GM21786 (cell line): ENCODE results near the gene ANKRD2.
"Not testable (repeated sequence)": the region's sequence is repeated elsewhere in the genome, so short reads cannot be mapped to it uniquely, and the experiment has no call there.

Experiments used
- ATAC-seq: cut with Tn5 transposase; IDR thresholded peaks from one replicate; pipeline ENCODE4 v1.9.1; 2021; ENCODE audit not compliant: unreplicated experiment

The ANKRD2 gene, protein sequence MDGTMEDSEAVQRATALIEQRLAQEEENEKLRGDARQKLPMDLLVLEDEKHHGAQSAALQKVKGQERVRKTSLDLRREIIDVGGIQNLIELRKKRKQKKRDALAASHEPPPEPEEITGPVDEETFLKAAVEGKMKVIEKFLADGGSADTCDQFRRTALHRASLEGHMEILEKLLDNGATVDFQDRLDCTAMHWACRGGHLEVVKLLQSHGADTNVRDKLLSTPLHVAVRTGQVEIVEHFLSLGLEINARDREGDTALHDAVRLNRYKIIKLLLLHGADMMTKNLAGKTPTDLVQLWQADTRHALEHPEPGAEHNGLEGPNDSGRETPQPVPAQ

GRCh38 chr10:97572214-97572989 lies at the start of gene ANKRD2:
TSS of gene ANKRD2 (plus strand) at chr10:97572779. CDS start at chr10:97572789, 10 bp downstream.
- no peak for ATAC-seq

- no peak for ATAC-seq
These were observed 49.6 kb upstream of the ANKRD2 start for GRCh38 chr10:97522937-97523336.

GRCh38 chr10:97525086-97525485 lies 47.5 kb upstream of the ANKRD2 start:
- no peak for ATAC-seq

- ATAC-seq, result no peak
These were observed 46.9 kb upstream of the ANKRD2 start for GRCh38 chr10:97525683-97526110.

GRCh38 chr10:97528876-97529275 lies 43.7 kb upstream of the ANKRD2 start:
- ATAC-seq, result not testable (repeated sequence)

DNA sequence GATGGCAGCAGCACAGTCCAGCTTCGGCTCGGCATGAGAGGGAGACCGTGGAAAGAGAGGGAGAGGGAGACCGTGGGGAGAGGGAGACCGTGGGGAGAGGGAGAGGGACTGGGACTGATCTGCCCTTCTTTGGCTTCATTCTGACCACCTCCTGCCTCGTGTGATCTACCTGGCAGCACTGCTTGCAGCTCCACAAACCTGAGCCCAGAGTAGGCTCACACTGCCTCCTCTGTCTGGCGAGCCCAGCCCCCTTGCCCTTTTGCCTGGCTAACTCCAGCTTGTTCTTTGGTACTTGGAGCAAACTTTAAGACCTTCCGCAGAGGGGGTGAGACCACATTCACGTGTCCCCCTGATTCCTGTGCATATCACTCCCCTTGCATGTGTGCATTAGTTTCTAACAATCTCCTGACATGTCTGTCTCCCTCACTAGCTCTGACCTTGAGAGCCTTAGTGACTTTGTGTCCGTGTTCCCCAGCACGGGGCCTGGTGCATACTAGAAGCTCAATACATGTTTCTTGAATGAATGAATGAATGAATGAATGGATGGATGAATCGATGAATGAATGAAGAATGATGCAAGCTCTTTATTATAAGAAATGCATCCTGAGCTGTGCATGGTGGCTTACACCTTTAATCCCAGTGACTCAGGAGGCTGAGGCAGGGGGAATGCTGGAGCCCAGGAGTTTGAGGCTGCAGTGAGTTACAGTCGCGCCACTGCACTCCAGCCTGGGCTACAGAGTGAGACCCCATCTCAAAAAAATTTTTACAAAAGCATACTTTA lies 42.7 kb upstream of the ANKRD2 start:
- ATAC-seq, result no peak

- no peak for ATAC-seq
These were observed 41.1 kb upstream of the ANKRD2 start for GRCh38 chr10:97531401-97531986.

DNA sequence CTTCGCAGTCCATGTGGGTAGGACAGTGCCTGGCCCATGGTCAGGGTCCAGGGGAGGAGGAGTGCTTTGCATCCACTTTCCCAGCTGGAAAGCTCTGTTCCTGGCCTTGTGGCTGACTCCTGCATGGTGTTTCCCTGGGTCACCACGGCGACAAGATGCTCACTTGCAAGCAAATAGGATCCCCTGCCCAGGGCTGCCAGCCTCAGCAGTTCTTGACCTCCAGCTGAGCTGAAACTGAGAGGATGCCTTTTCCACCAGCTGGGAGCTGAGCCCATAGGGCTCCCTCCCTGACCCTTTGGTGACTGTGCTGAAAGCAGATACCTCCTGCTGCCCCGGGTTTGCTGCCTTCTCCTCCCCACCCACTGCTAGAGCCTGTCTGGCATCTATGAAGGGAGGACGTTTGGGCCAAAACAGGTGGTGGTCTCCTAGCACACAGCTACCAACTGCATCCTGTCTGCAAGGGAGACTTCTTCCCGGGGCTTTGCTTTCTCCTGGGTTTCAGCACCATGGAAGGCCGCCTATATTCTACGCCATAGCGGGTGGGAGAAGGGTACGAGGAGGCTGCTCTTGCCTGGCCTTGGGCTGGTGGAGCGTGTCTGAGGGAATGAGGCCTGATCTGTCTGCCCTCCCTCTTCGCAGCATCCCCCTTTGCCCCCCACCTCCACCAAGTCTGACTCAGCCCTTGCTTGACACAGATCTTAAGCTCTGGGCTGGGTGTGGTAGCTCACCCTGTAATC lies 39.5 kb upstream of the ANKRD2 start:
- ATAC-seq, result no peak

DNA sequence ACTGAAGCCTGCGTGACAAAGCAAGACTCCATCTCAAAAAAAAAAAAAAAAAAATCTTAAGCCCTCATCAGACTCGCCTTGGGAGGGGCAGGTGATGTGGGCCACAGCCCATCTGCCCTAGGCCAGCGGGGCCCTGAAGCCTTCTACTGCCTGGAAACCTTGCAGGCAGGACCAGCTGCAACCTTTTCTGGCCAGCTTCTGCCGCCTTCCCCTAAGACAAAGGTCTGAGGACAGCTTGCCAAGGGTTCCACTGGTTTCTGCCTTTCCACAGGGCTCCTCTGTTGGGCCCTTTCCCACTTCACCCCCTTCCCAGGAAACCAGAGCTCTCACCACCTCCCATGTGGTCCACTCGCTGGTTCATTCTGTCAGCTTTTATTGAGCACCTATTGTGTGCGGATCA lies 38.7 kb upstream of the ANKRD2 start:
- ATAC-seq, result no peak

DNA sequence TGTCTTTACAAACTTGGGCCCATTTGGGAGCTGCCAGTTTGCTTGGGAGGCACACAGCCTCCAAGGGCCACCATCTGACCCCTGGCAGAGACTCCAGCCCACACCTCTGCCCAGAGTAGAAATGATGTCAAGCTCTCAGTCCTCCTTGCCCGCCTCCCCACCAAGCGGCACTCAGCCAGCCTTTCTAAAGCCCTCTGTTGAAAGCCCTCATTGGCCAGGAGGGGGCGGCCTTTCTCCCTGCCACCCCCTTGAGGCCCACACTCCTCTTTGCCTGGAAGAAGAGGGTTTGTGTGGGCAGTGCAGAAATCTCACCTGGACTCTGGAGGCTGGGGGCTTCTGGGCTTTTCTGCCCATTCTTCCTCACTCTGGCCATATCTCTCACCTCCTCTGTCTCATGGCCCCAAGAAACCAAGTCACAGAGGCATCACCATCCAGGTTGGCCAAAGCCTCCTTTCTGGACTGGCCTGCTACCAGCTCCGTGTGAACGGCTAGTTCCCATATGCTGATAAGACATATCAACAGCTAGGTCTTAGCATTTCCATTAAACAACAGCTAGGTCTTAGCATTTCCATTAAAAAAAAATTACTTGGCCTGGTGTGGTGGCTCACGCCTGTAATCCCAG lies 37.7 kb upstream of the ANKRD2 start:
- ATAC-seq, result no peak

- no peak for ATAC-seq
These were observed 35.3 kb upstream of the ANKRD2 start for GRCh38 chr10:97537186-97537869.

GRCh38 chr10:97538411-97538810 lies 34.2 kb upstream of the ANKRD2 start:
- ATAC-seq, result no peak

DNA sequence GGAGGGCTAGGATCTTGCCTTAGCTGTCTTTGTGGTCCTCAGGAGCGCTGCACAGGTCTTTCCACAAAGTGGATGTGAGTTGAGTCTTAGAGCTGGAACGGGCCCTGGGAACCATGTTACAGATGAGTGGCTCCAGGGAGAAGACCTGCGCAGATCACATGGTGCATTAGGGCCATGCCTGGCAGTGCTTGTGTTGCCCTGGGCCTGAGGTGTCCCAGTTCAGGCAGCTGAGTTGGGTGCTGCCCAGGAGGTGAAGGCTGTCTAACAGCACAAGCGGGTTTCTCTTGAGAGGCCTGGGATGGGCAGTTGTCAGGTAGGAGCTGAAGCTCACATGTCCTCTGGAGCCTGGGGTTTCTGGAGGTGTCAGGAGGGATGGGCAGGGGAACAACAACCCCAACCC lies 33.7 kb upstream of the ANKRD2 start:
- no peak for ATAC-seq

GRCh38 chr10:97539523-97540200 lies 32.9 kb upstream of the ANKRD2 start:
- no peak for ATAC-seq

- ATAC-seq, result no peak
These were observed 31.7 kb upstream of the ANKRD2 start for GRCh38 chr10:97540669-97541500.

DNA sequence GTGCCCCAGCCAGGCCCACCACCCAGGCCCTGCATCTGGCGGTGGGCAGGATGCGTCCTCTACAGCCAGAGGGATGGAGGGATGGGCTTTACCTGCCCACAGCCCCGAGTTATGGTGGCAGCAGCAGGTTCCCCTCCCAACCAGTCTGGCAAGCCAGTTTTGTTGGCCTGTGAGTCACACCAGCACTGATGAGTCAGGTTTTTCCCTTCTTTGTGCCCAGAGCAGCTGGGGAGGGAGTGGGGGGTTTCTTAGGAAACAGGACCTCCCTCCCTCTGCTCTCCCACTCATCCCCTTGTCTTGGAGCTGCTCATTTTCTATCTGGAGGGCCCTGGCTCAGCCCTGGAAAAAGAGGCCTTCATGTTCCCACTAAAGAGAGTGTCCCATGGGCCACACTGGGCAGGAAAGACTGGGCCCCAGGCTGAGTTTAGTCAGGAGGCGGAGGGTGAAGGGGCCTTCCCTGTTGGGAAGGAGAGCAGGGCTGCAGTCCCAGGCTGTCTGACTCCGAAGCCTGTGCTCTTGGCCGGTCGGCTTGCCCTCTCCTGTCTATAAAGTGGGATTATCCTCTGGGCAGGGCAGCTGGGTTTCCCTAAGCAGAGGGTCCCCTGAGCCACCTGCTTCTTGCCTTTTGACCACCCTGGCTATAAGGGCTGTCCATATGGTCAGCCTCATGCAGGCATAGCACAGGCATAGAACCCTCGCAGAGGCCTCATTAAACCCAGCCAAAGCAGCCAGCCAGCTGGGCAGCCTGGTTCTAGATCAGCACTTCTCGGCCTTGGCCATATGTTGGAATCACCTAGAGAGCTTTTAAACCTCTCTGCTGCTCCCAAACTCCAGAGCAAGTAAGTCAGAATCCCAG lies 30.2 kb upstream of the ANKRD2 start:
- no peak for ATAC-seq

DNA sequence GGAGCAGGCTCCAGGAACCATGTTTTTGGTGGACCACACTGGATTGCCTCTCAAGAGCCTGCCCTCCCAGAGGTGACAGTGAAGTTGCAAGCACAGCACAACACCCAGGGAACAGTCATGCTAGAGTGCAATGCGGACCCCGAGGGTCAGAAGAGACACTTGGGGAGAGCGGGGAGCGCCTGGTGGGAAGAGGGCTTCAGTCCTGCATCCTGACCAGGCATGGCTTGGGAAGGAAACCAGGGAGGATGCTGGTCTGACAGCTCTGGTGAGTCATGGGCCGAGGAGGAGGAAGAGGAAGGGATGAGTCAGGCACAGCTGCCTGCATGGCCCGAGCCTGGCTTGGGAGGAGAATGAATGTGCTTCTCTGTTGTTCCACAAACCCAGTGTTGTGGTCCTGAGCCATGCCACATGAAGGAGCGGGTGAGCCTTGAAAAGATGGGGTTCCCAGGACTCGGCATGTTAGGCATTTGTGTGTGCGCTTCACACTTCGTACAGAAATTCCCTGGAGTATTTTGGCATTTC lies 29.5 kb upstream of the ANKRD2 start:
- ATAC-seq, result no peak
